HG03342 (cell line): ENCODE data around the gene C1QTNF2.

Experiments
- ATAC-seq: cut with Tn5 transposase; IDR thresholded peaks from one replicate; pipeline ENCODE4 v1.9.1; 2021; ENCODE audit warnings: mild to moderate bottlenecking, moderate library complexity; ENCODE audit not compliant: unreplicated experiment

The C1QTNF2 gene

GRCh38 chr5:160375701-160376100, 5.3 kb upstream of the C1QTNF2 start:
- ATAC-seq = no peak

- no peak for ATAC-seq
Observed at GRCh38 chr5:160375166-160375565, 4.7 kb upstream of the C1QTNF2 start.

GRCh38 chr5:160371294-160371693, 868 bp upstream of the C1QTNF2 start:
- ATAC-seq = no peak

- ATAC-seq = no peak
Observed at GRCh38 chr5:160370713-160371034, 248 bp upstream of the C1QTNF2 start.

GRCh38 chr5:160367885-160368284, 2.5 kb downstream of the C1QTNF2 start:
- ATAC-seq = no peak

GRCh38 chr5:160367261-160367660, 3.2 kb downstream of the C1QTNF2 start:
- no peak for ATAC-seq

GRCh38 chr5:160366230-160366629, 4.2 kb downstream of the C1QTNF2 start:
- no peak for ATAC-seq

GRCh38 chr5:160363660-160364395, 6.6 kb downstream of the C1QTNF2 start:
- ATAC-seq = no peak

- no peak for ATAC-seq
Observed at GRCh38 chr5:160363211-160363610, 7.2 kb downstream of the C1QTNF2 start.

- no peak for ATAC-seq
Observed at GRCh38 chr5:160361624-160362228, 8.7 kb downstream of the C1QTNF2 start.

- ATAC-seq = no peak
Observed at GRCh38 chr5:160360310-160360709, 10.1 kb downstream of the C1QTNF2 start.

GRCh38 chr5:160359816-160360215, 10.6 kb downstream of the C1QTNF2 start:
- no peak for ATAC-seq

GRCh38 chr5:160359242-160359641, 11.2 kb downstream of the C1QTNF2 start:
- no peak for ATAC-seq

GRCh38 chr5:160357861-160358411, 12.5 kb downstream of the C1QTNF2 start:
- ATAC-seq = no peak

- no peak for ATAC-seq
Observed at GRCh38 chr5:160357394-160357793, 13.0 kb downstream of the C1QTNF2 start.

GRCh38 chr5:160356550-160357347, 13.7 kb downstream of the C1QTNF2 start:
- ATAC-seq = no peak

- ATAC-seq = no peak
Observed at GRCh38 chr5:160354666-160355065, 15.8 kb downstream of the C1QTNF2 start.

GRCh38 chr5:160353379-160353778, 17.0 kb downstream of the C1QTNF2 start:
- ATAC-seq = no peak

- no peak for ATAC-seq
Observed at GRCh38 chr5:160352308-160352707, 18.1 kb downstream of the C1QTNF2 start.

- no peak for ATAC-seq
Observed at GRCh38 chr5:160349935-160350303, 20.5 kb downstream of the C1QTNF2 start.

- no peak for ATAC-seq
Observed at GRCh38 chr5:160349249-160349934, 21.0 kb downstream of the C1QTNF2 start.
